Measurements from ENCODE around the gene EPGN.

DNA sequence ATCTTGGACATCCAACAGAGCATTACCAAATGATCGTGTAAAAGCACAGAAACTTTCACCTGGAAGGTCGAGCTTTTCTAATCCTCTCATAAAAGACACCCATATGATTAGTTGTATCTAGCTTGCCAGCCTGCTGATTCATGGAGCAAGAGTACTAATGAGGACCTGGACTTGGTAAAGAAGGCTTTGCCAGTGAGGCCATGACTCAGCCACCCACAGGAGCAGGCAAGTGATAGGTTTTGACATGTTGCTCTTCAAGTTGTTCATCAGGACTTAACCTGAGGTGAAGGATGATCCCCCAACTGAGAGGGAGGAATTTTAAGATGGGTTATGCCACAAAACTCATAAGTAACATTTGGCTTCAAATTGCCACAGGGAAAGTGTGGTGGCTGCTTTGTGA, 24.7 kb upstream of the EPGN start:
- TF ChIP-seq, protein P1, sequence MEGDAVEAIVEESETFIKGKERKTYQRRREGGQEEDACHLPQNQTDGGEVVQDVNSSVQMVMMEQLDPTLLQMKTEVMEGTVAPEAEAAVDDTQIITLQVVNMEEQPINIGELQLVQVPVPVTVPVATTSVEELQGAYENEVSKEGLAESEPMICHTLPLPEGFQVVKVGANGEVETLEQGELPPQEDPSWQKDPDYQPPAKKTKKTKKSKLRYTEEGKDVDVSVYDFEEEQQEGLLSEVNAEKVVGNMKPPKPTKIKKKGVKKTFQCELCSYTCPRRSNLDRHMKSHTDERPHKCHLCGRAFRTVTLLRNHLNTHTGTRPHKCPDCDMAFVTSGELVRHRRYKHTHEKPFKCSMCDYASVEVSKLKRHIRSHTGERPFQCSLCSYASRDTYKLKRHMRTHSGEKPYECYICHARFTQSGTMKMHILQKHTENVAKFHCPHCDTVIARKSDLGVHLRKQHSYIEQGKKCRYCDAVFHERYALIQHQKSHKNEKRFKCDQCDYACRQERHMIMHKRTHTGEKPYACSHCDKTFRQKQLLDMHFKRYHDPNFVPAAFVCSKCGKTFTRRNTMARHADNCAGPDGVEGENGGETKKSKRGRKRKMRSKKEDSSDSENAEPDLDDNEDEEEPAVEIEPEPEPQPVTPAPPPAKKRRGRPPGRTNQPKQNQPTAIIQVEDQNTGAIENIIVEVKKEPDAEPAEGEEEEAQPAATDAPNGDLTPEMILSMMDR (IDR thresholded peaks at IDR 0.05 in 4 of 5, conservative IDR thresholded peaks at IDR 0.05 in 1 of 5) = no peak
- TF ChIP-seq POLR2A (IDR thresholded peaks at IDR 0.05) = no peak

All from gastrocnemius medialis (tissue), 4 donors.